ENCODE results near the gene HNF4A.

DNA sequence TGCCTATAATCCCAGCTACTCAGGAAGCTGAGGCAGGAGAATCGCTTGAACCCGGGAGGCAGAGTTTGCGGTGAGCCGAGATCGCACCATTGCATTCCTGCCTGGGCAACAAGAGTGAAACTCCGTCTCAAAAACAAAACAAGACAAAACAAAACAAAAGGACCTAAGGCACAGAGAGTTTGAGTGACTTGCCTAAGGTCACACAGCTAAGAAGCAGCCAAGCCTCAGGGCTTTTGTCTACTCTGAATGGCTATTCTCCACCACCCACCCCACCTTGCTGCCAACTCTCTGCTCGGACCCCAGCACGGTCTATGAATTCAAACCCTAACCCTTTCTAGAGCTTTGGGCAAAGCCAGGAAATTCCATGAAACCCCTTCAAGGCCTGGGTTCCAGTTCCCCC is 101.1 kb downstream of the HNF4A start:
- TF ChIP-seq POLR2A (IDR thresholded peaks at IDR 0.05; ENCODE audit: low read depth, low read length) (no peak), EZH2 (IDR thresholded peaks at IDR 0.05; ENCODE audit: borderline replicate concordance, low read depth, low read length, severe bottlenecking) (no peak), MYC (IDR thresholded peaks at IDR 0.05; ENCODE audit: low read depth, low read length) (no peak), POLR2AphosphoS5 (IDR thresholded peaks at IDR 0.05; ENCODE audit: insufficient read depth, low read depth, low read length) (no peak), JUN (IDR thresholded peaks at IDR 0.05; ENCODE audit: borderline replicate concordance, insufficient read depth, insufficient read length, low read depth) (no peak), FOS (IDR thresholded peaks at IDR 0.05; ENCODE audit: borderline replicate concordance, insufficient read depth, low read length) (no peak)
- TF ChIP-seq, protein P1, sequence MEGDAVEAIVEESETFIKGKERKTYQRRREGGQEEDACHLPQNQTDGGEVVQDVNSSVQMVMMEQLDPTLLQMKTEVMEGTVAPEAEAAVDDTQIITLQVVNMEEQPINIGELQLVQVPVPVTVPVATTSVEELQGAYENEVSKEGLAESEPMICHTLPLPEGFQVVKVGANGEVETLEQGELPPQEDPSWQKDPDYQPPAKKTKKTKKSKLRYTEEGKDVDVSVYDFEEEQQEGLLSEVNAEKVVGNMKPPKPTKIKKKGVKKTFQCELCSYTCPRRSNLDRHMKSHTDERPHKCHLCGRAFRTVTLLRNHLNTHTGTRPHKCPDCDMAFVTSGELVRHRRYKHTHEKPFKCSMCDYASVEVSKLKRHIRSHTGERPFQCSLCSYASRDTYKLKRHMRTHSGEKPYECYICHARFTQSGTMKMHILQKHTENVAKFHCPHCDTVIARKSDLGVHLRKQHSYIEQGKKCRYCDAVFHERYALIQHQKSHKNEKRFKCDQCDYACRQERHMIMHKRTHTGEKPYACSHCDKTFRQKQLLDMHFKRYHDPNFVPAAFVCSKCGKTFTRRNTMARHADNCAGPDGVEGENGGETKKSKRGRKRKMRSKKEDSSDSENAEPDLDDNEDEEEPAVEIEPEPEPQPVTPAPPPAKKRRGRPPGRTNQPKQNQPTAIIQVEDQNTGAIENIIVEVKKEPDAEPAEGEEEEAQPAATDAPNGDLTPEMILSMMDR (IDR thresholded peaks at IDR 0.05; ENCODE audit: extremely low read depth in 1 of 2, insufficient read depth in 1 of 2, low read depth in 1 of 2, low read length in 2 of 2) = no peak
- TF ChIP-seq, protein P2, sequence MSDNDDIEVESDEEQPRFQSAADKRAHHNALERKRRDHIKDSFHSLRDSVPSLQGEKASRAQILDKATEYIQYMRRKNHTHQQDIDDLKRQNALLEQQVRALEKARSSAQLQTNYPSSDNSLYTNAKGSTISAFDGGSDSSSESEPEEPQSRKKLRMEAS (IDR thresholded peaks at IDR 0.05; ENCODE audit: insufficient read depth, insufficient read length) = no peak
